Measurements from ENCODE around the gene PSMD12.
"Not testable (repeated sequence)": the region's sequence is repeated elsewhere in the genome, so short reads cannot be mapped to it uniquely, and the experiment has no call there.

Gene PSMD12

DNA sequence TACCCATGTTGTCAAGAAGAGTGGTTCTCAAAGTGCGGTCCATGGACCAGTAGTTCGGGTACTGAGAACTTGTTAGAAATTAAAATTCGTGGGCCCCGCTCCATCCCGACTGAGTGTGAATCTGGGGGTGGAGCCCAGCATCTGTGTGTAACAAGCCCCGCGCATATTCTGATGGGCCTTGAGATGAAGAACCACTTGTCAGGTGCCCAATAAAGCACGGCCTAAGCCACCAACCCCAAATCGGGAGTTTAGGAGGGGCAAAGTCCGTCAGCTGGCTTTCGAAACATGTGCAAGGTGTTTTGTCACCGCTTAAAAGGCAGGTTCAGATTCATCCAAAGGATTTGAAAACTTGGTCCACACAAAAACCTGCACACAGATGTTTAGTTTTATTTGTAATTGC, 29.5 kb downstream of the PSMD12 start:
- H3K27ac ChIP-seq (ENCODE audit: low read depth, low read length): no peak overlapping the region
- H3K9me3 ChIP-seq (ENCODE audit: control insufficient read depth in 5 of 5, low read length in 5 of 5): peaks cover 0 to 4% (median 0%) of the 10 kb centered on the region in 5 donors
- H3K27me3 ChIP-seq (ENCODE audit: control insufficient read depth in 5 of 5, insufficient read depth in 4 of 5, low read length in 5 of 5): no peaks in the 10 kb centered on the region
- H3K9ac ChIP-seq (ENCODE audit: low read length in 5 of 5): no peak overlapping the region
- no peak overlapping the region for H3K4me3 ChIP-seq (ENCODE audit: low read depth in 1 of 5, low read length in 5 of 5)
- peaks cover 14 to 22% (median 18%) of the 10 kb centered on the region in 5 donors for H3K36me3 ChIP-seq (ENCODE audit: control insufficient read depth in 5 of 5, insufficient read depth in 5 of 5, low read length in 5 of 5)
- H3K4me1 ChIP-seq (ENCODE audit: control insufficient read depth in 5 of 5, insufficient read depth in 5 of 5, low read length in 5 of 5): peaks cover 0 to 3% (median 0%) of the 10 kb centered on the region in 5 donors

DNA sequence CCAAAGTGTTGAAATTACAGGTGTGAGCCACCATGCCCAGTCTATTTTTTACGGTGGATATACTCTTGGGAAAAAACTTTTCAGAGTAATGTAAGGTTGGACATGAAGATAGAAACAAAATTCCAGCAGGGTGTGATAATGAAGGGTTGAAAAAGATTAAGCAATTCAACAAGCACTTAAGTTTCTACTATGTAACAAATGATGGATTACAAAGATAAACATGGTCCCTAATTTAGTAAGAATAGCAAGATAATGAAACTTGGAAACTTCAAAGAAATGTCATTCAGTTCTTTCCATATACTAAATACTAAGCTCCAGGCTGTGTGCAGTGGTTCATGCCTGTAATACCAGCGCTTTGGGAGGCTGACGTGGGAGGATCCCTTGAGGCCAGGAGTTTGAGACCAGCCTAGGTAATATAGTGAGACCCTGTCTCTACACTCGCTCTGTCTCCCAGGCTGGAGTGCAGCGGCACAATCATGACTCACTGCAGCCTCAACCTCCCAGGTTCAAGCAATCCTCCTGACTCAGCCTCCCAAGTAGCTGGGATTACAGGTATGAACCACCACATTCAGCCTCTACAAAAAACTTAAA, 31.0 kb downstream of the PSMD12 start:
- H3K27me3 ChIP-seq (ENCODE audit: control insufficient read depth in 5 of 5, insufficient read depth in 4 of 5, low read length in 5 of 5): no peaks in the 10 kb centered on the region
- peaks cover 2 to 8% (median 3%) of the 10 kb centered on the region in 5 donors for H3K36me3 ChIP-seq (ENCODE audit: control insufficient read depth in 5 of 5, insufficient read depth in 5 of 5, low read length in 5 of 5)
- H3K4me1 ChIP-seq (ENCODE audit: control insufficient read depth in 5 of 5, insufficient read depth in 5 of 5, low read length in 5 of 5): peaks cover 0 to 3% (median 0%) of the 10 kb centered on the region in 5 donors
- H3K27ac ChIP-seq (ENCODE audit: low read depth, low read length): no peak overlapping the region
- H3K9ac ChIP-seq (ENCODE audit: low read length in 5 of 5): no peak overlapping the region
- H3K9me3 ChIP-seq (ENCODE audit: control insufficient read depth in 5 of 5, low read length in 5 of 5): peaks cover 0 to 4% (median 0%) of the 10 kb centered on the region in 5 donors
- no peak overlapping the region for H3K4me3 ChIP-seq (ENCODE audit: low read depth in 1 of 5, low read length in 5 of 5)

DNA sequence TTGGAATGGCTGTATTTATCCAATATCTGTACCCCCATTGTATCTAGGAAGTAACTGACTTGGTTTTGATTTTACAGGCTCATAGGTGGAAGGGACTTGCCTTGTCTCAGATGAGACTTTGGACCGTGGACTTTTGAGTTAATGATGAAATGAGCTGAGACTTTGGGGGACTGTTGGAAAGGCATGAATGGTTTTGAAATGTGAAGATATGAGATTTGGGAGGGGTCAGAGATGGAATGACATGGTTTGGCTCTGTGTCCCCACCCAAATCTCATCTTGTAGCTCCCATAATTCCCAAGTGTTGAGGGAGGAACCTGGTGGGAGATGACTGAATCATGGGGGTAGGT, 34.2 kb downstream of the PSMD12 start:
- not testable (repeated sequence) for H3K9me3 ChIP-seq (ENCODE audit: control insufficient read depth in 5 of 5, low read length in 5 of 5); H3K9ac ChIP-seq (ENCODE audit: low read length in 5 of 5); H3K36me3 ChIP-seq (ENCODE audit: control insufficient read depth in 5 of 5, insufficient read depth in 5 of 5, low read length in 5 of 5); H3K4me3 ChIP-seq (ENCODE audit: low read depth in 1 of 5, low read length in 5 of 5); H3K27ac ChIP-seq (ENCODE audit: low read depth, low read length); H3K4me1 ChIP-seq (ENCODE audit: control insufficient read depth in 5 of 5, insufficient read depth in 5 of 5, low read length in 5 of 5); H3K27me3 ChIP-seq (ENCODE audit: control insufficient read depth in 5 of 5, insufficient read depth in 4 of 5, low read length in 5 of 5)

DNA sequence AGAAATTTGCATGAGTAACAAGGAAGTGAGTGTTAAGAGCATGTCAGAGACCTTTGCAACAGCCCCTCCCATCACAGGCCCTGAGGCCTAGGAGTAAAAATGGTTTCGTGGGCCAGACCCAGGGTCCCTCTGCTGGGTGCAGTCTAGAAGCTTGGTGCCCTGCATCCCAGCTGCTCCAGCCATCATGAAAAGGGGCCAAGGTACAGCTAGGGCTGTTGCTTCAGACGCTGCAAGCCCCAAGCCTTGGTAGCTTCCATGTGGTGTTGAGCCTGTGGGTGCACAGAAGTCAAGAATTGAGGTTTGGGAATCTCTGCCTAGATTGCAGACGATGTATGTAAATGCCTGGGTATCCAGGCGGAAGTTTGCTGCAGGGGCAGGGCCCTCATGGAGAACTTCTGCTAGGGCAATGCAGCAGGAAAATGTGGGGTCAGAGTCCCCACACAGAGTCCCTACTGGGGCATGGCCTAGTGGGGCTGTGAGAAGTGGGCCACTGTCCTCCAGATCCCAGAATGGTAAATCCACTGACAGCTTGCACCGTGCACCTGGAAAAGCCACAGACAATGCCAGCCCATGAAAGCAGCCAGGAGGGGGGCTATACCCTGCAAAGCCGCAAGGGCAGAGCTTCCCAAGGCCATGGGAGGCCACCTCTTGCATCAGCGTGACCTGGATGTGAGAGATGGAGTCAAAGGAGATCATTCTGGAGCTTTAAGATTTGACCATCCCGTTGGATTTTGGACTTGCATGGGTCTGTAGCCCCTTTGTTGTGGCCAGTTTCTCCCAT, 34.8 kb downstream of the PSMD12 start:
- not testable (repeated sequence) for H3K9ac ChIP-seq (ENCODE audit: low read length in 5 of 5); H3K9me3 ChIP-seq (ENCODE audit: control insufficient read depth in 5 of 5, low read length in 5 of 5); H3K36me3 ChIP-seq (ENCODE audit: control insufficient read depth in 5 of 5, insufficient read depth in 5 of 5, low read length in 5 of 5); H3K27ac ChIP-seq (ENCODE audit: low read depth, low read length); H3K27me3 ChIP-seq (ENCODE audit: control insufficient read depth in 5 of 5, insufficient read depth in 4 of 5, low read length in 5 of 5); H3K4me1 ChIP-seq (ENCODE audit: control insufficient read depth in 5 of 5, insufficient read depth in 5 of 5, low read length in 5 of 5); H3K4me3 ChIP-seq (ENCODE audit: low read depth in 1 of 5, low read length in 5 of 5)

DNA sequence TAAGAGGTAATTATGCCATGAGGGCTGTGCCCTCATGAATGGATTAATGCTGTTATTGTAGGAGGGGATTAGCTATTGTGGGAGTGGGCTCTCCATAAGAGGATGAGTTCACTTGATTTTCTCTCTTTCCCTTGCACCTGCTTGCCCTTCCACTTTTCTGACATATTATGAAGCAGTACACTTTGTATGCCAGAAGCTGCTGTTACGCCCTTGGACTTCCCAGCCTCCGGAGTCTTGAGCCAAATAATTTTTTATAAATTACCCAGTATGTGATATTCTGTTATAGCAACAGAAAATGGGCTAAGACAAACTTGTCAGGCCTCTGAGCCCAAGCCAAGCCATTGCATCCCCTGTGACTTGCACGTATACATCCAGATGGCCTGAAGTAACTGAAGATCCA, 38.4 kb downstream of the PSMD12 start:
- Histone ChIP-seq H3K9me3 (ENCODE audit: control insufficient read depth in 5 of 5, low read length in 5 of 5) (peaks cover 0 to 4% (median 0%) of the 10 kb centered on the region in 5 donors), H3K4me3 (ENCODE audit: low read depth in 1 of 5, low read length in 5 of 5) (no peak overlapping the region), H3K27ac (ENCODE audit: low read depth, low read length) (no peak overlapping the region), H3K4me1 (ENCODE audit: control insufficient read depth in 5 of 5, insufficient read depth in 5 of 5, low read length in 5 of 5) (no peaks in the 10 kb centered on the region), H3K9ac (ENCODE audit: low read length in 5 of 5) (no peak overlapping the region), H3K27me3 (ENCODE audit: control insufficient read depth in 5 of 5, insufficient read depth in 4 of 5, low read length in 5 of 5) (no peaks in the 10 kb centered on the region), H3K36me3 (ENCODE audit: control insufficient read depth in 5 of 5, insufficient read depth in 5 of 5, low read length in 5 of 5) (no peaks in the 10 kb centered on the region)

DNA sequence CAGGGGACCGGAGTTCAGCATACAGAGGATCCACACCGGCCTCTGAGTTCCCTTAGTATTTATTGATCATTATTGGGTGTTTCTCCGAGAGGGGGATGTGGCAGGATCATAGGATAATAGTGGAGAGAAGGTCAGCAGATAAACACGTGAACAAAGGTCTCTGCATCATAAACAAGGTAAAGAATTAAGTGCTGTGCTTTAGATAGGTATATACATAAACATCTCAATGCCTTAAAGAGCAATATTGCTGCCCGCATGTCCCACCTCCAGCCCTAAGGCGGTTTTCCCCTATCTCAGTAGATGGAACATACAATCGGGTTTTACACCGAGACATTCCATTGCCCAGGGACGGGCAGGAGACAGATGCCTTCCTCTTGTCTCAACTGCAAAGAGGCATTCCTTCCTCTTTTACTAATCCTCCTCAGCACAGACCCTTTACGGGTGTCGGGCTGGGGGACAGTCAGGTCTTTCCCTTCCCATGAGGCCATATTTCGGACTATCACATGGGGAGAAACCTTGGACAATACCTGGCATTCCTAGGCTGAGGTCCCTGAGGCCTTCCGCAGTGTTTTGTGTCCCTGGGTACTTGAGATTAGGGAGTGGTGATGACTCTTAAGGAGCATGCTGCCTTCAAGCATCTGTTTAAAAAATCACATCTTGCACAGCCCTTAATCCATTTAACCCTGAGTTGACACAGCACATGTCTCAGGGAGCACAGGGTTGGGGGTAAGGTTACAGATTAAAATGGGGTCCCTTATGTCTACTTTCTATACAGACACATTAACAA, 39.2 kb downstream of the PSMD12 start:
- H3K9ac ChIP-seq (ENCODE audit: low read length in 5 of 5); H3K4me3 ChIP-seq (ENCODE audit: low read depth in 1 of 5, low read length in 5 of 5); H3K36me3 ChIP-seq (ENCODE audit: control insufficient read depth in 5 of 5, insufficient read depth in 5 of 5, low read length in 5 of 5); H3K27ac ChIP-seq (ENCODE audit: low read depth, low read length); H3K9me3 ChIP-seq (ENCODE audit: control insufficient read depth in 5 of 5, low read length in 5 of 5); H3K27me3 ChIP-seq (ENCODE audit: control insufficient read depth in 5 of 5, insufficient read depth in 4 of 5, low read length in 5 of 5); H3K4me1 ChIP-seq (ENCODE audit: control insufficient read depth in 5 of 5, insufficient read depth in 5 of 5, low read length in 5 of 5): not testable (repeated sequence)

DNA sequence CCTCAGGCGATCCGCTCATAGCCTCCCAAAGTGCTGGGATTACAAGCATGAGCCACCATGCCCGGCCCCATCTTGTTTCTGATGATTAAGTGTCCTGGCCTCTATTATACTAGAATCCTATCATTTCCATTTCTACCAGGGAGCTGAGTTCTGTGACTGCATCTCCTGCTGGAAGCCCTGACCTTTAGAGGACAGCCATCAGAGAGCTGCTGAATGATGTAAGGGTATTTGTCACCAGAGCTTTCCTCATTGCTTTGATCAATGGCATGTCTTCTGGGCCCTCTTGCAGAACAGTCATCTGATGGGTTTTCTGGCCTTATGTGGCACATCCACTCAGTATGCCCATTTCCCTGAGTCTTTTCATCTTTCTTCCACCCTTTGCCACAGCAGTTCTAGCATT, 39.9 kb downstream of the PSMD12 start:
- Histone ChIP-seq H3K36me3 (ENCODE audit: control insufficient read depth in 5 of 5, insufficient read depth in 5 of 5, low read length in 5 of 5) (no peaks in the 10 kb centered on the region), H3K27me3 (ENCODE audit: control insufficient read depth in 5 of 5, insufficient read depth in 4 of 5, low read length in 5 of 5) (no peaks in the 10 kb centered on the region), H3K27ac (ENCODE audit: low read depth, low read length) (no peak overlapping the region), H3K4me3 (ENCODE audit: low read depth in 1 of 5, low read length in 5 of 5) (no peak overlapping the region), H3K4me1 (ENCODE audit: control insufficient read depth in 5 of 5, insufficient read depth in 5 of 5, low read length in 5 of 5) (no peaks in the 10 kb centered on the region), H3K9me3 (ENCODE audit: control insufficient read depth in 5 of 5, low read length in 5 of 5) (peaks cover 0 to 4% (median 0%) of the 10 kb centered on the region in 5 donors), H3K9ac (ENCODE audit: low read length in 5 of 5) (no peak overlapping the region)

DNA sequence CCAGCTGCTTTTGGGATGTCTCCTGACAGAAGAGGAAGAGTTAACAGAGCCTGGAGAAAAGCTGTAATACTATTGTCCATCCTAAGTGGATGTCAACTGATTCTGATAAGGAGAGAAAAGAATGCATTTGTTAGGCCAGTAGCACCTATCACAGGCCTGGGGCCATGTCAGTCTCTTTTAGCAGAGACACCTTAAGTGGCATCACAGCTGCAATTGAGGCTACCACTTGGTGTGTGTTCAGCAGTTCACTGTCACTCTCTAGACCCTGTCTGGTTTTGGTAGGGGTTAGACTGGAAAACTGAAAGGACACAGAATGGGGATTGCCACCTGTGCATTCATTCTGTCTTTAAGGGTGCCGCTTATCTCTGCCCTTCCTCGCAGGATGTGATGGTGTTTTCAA, 42.0 kb downstream of the PSMD12 start:
- H3K27ac ChIP-seq (ENCODE audit: low read depth, low read length): no peak overlapping the region
- no peaks in the 10 kb centered on the region for H3K4me1 ChIP-seq (ENCODE audit: control insufficient read depth in 5 of 5, insufficient read depth in 5 of 5, low read length in 5 of 5)
- no peaks in the 10 kb centered on the region for H3K36me3 ChIP-seq (ENCODE audit: control insufficient read depth in 5 of 5, insufficient read depth in 5 of 5, low read length in 5 of 5)
- H3K27me3 ChIP-seq (ENCODE audit: control insufficient read depth in 5 of 5, insufficient read depth in 4 of 5, low read length in 5 of 5): no peaks in the 10 kb centered on the region
- no peak overlapping the region for H3K4me3 ChIP-seq (ENCODE audit: low read depth in 1 of 5, low read length in 5 of 5)
- H3K9me3 ChIP-seq (ENCODE audit: control insufficient read depth in 5 of 5, low read length in 5 of 5): peaks cover 0 to 4% (median 0%) of the 10 kb centered on the region in 5 donors
- H3K9ac ChIP-seq (ENCODE audit: low read length in 5 of 5): no peak overlapping the region

DNA sequence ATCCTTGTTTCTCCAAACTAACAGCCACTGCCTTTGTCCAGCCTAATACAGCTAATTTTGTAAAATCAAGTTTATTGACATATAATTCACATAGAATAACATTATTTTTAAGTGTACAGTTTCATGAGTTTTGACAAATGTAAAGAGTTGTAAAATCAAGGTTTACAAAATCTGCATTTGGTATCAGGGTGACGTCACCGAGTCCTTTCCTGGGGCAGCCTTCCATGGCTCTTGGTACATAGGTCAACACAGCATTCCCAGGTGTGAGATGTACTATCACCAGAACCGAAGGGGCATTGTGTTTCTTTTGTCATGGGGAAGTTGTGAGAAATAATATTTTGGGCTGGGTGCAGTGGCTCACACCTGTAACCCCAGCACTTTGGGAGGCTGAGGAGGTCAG, 42.9 kb downstream of the PSMD12 start:
- Histone ChIP-seq H3K36me3 (ENCODE audit: control insufficient read depth in 5 of 5, insufficient read depth in 5 of 5, low read length in 5 of 5) (no peaks in the 10 kb centered on the region), H3K4me1 (ENCODE audit: control insufficient read depth in 5 of 5, insufficient read depth in 5 of 5, low read length in 5 of 5) (no peaks in the 10 kb centered on the region), H3K9ac (ENCODE audit: low read length in 5 of 5) (no peak overlapping the region)

More for the DNA sequence above, 42.9 kb downstream of the PSMD12 start:
- Histone ChIP-seq H3K9me3 (ENCODE audit: control insufficient read depth in 5 of 5, low read length in 5 of 5) (peaks cover 0 to 4% (median 0%) of the 10 kb centered on the region in 5 donors), H3K27me3 (ENCODE audit: control insufficient read depth in 5 of 5, insufficient read depth in 4 of 5, low read length in 5 of 5) (no peaks in the 10 kb centered on the region), H3K4me3 (ENCODE audit: low read depth in 1 of 5, low read length in 5 of 5) (no peak overlapping the region), H3K27ac (ENCODE audit: low read depth, low read length) (no peak overlapping the region)

Data from subcutaneous abdominal adipose tissue (tissue), 5 donors.